Activated CD4-positive, alpha-beta T cell treated with anti-CD3 and anti-CD28 coated beads for 1 hour (primary cell): Measurements from ENCODE around the gene RDH13.
"Not testable (repeated sequence)": the region's sequence is repeated elsewhere in the genome, so short reads cannot be mapped to it uniquely, and the experiment has no call there.

Experiments used
- DNase-seq: peaks from one replicate; pipeline ENCODE4 v3.0.0-alpha.2; 2020

RDH13 gene

DNA sequence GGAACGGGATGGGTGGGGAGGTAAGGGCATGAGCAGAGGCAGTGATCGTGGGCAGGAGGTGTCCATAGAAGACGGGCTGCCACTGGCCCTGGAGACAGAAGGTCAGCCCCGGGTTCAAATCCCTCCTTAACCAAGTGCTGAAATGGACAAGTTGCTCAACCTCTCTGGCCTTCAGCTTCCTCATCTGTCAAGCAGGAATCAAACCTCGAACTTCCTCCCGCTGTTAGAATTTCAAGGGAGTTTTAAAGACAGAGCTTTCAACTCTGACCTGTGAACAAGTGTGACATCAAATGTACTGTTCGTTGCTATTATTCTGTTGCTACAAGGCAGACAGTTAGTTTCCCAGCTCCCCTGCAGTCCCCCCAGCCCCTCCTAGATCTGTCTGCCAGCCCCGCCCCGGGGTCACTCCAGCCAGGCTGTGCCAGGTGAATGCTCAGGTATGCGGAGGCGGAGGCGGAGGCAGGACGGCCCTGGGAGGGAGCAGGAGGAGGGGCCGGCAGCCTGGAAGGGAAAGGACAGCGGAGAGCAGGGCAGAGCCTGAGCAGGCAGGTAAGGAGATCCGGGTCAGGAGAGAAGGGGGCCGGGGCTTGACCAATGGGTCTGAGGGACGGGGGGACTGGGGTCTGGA lies 12.5 kb upstream of the RDH13 start, which contains the start of gene EPS8L1:
Gene EPS8L1, plus strand, starts transcription at position 499 of the 628 bp plus-strand sequence. CDS start 576 bp downstream, outside the sequence.
- no peak for DNase-seq

DNA sequence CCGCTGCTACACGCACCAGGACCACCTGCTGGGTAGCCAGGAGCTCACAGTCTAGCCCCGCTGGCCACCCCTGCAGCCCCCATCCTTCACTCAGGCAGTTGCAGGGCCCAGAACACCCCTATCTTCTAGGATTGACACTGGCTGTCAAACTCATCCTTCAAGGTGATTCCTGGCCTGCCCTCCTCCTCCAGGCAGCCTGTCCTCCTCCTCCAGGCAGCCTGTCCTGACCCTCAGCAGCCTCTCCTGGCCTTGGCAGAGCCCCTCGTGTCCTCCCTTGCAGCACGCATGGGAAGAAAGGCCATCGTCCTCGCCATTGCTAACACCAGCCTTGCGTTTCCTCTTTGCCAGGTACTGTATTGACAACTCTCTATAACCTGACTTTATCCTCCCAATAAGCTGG lies 9.0 kb upstream of the RDH13 start:
- DNase-seq: no peak

DNA sequence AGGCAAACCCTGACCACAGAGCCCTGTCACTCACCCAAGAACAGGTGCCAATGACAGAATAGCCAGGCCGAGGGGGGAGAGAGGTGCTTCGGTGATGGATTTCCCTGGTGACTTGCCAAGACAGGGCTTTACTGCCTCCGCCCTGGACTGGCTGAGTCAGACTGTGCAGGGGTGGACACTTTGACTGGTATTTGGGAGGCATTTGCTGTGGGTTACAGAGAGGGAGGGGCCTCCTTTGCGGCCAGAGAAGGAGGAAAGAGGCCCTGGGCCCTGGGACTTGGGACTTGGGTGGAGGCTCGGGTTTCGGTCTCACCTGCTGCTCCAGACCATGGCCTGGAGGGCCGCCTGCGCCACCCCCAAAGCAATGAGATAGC lies 8.2 kb upstream of the RDH13 start:
- DNase-seq: no peak

DNA sequence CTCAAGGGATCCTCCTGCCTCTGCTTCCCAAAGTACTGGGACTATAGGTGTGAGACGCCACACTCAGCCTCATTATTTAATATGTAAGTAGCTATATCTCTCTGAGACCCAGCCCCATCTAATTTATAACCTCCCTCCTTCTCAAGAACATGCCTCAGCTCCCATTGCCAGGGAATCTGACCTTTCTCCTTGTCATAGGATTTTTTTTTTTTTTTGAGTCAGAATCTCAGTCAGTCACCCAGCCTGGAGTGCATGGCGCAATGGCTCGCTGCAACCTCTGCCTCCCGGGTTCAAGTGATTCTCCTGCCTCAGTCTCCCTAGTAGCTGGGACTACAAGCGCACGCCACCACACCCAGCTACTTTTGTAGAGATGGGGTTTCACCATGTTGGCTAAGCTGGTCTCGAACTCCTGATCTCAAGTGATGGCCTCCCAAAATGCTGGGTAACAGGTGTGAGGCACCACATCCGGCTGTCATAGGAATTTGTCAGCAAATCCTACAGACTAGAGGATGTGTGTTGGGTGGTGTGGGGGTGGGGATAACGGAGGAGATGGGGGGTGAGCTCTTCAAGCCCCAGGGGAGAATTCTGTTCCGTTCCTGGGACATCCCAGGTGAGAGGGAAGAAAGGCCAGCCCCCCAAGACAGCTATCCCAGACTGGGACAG lies 7.6 kb upstream of the RDH13 start:
- no peak for DNase-seq

DNA sequence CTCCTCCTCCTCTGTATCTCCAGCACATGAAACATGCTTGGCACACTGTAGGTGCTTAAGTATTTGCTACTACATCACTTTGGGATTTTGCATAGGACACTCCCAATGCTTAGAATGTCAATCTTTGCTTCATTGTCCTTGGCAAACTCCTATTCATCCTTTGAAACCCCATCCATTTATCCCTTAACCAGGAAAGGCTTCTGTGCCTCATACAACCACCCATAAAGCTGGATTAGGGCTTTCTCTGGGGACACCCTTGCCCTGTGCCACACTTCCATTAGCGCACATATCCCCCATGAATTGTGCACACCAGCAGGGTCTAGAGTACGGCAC lies 6.9 kb upstream of the RDH13 start:
- no peak for DNase-seq

DNA sequence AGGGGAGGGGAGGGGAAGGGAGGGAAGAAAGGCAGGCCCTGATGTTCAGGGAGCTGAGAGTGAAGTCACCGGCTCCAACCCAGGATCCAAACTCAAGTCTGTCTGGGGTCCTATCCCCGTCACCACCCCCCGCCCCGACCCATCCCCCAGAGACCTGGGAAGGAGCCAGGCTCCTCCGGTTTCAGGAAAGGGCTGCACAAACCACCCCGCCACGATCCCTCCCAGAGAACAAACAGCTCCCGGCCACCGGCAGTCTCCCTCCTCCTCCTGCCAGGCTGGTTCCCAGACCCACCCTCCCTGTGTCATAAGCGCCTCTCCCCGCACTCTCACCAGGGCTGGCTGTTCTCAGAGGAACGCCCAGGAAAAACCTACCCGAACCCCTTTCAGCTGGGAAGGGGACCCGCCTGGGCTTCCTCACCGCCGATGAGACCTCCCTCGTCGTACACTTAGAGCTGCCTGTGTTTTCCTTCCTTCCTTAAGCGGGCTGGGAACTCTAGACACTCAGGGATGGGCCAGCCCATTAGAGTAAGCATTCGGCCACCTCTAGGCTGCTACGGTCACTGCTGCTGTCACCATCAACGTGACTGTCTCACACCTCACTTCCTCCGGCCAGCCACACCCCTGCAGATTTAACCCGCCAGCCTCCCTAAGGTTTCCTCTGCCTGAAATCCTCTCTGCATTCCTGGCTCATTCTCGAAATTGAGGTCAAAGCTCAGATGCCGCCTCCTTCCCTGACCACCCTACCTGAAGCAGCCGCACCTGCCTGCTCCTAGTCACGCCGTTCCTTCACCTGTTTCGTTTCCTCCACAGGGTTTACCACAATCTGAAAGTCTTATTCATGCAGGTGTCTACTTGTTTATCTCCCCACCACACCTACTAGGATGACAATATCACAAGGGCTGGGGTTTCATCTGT lies 6.3 kb upstream of the RDH13 start:
- no peak for DNase-seq

DNA sequence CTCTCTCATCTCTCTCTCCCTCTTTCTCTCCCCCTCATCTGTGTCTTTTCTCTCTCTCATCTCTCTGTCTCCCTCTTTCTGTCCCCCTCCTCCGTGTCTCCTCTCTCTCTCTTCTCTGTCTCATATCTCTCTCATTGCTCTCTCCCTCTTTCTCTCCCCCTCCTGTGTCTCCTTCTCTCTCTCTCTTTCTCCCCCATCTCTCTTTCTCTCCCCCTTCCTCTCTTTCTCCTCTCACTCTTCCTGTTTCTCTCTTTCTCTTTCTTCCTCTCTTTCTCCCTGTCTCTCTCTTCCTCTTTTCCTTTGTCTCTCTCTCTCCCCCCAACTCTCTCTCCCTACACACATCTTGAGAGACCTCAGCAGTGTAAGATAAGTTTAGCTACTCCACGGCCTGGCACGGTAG lies 4.9 kb upstream of the RDH13 start:
- DNase-seq: no peak

DNA sequence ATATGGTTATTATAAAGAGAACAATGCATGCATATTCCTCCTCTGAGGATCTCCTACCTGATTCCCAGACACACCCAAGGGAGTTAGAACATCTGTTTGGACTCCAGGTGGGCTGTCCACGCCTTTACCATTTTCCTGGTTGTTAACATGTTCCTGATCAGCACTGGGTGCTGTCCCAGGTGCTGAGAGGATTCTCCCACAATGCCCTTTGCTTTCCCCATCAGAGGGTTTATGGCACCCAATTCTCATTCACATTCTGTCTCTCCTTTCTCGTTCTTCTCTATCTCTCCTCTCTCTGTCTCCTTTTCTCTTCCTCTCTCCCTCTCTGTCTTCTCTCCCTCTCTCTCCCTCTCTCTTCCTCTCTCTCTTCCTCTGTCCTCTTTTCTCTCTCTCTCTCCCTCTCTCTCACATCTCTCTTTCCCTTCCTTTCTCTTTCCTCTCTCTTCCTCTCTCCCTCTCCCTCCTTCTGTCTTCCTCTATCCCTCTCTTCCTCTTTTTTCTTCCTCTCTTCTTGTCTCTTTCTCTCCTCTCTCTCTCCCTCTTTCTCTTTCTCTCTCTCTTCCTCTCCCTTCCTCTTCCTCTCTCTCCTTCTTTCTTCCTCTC lies 3.3 kb upstream of the RDH13 start:
- DNase-seq: no peak

DNA sequence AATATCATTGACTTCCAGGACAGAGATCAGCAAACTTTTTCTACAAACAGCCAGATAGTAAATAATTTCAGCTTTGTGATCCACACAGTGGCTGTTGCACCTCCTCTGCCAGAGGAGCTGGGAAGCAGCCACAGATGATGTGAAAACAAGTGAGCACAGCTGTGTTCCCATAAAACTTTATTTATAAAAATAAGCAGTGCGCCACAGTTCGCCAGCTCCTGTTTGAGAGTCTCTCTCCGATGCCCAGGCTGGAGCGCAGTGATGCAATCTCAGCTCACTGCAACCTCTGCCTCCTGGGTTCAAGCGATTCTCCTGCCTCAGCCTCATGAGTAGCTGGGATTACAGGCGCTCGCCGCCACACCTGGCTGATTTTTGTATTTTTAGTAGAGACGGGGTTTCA lies 2.6 kb upstream of the RDH13 start:
- not testable (repeated sequence) for DNase-seq

DNA sequence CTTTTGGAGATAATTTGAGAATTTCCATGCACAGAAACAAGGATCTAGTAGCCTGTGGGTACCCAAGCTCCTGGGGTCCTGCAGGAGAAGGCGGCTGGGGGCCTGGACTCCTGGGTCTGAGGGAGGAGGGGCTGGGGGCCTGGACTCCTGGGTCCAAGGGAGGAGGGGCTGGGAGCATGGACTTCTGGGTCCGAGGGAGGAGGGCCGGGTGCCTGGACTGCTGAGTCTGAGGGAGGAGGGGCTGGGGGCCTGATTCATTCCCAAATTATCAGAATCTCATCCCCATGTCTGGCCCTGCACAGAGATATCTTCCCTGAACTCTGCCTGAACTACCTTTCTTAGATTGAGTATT lies 520 bp upstream of the RDH13 start:
- DNase-seq: no peak

DNA sequence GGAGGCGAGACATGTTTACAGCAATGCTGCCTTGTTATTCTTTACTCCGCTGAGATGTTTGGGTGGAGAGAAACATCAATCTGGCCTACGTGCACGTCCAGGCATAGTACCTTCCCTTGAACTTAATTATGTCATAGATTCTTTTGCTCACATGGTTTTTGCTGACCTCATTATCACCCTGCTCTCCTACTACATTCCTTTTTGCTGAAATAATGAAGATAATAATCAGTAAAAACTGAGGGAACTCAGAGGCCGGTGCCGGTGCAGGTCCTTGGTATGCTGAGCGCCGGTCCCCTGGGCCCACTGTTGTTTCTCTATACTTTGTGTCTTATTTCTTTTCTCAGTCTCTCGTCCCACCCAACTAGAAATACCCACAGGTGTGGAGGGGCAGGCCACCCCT lies 2.7 kb downstream of the RDH13 start:
- not testable (repeated sequence) for DNase-seq

DNA sequence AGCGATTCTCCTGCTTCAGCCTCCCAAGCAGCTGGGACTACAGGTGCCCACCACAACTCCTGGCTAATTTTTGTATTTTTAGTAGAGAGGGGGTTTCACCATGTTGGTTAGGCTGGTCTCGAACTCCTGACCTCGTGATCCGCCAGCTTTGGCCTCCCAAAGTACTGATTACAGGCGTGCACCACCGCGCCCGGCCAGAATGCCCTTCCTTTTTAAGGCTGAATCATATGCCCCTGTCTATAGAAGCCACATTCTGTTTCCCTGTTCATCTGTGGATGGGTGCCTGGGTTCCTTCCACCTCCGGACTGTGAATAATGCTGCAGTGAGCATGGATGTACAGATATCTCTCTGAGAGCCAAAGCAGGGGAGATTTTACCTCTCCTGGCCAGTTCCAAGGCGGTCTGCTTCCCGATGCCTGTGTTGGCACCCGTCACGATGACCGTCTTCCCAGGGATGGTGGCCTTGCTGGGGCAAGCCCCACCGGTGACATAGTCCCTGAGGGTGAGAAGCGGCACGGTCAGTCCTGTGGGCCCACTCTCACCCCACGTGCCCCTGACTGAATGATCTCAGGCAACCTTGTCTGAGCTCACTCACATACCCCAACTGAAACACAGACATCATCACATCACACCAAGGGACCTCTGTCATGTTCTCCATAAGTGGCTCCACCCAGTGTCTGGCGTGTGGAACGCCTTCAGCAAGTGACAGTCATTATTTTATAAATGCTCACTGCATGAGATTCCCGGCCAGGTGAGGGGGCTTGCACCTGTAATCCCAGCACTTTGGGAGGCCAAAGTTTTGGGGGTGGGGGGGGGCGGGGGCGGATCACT lies 4.0 kb downstream of the RDH13 start:
- DNase-seq: no peak

DNA sequence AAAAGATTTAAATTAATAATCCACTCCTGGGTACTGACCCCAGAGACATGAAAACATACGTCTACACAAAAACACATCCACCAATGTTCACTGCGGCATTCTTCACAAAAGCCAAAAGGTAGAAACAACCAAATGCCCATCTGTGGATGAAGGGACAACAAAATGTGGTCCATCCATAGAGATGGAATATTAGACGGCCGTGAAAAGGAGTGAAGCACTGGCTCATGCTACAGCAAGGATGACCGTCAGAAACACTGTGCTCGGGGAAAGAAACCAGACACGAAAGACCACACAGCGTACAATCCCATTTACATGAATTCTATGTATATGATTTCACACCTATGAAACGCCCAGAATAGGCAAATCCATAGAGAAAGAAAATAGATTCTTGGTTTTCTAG lies 6.1 kb downstream of the RDH13 start:
- DNase-seq: no peak

DNA sequence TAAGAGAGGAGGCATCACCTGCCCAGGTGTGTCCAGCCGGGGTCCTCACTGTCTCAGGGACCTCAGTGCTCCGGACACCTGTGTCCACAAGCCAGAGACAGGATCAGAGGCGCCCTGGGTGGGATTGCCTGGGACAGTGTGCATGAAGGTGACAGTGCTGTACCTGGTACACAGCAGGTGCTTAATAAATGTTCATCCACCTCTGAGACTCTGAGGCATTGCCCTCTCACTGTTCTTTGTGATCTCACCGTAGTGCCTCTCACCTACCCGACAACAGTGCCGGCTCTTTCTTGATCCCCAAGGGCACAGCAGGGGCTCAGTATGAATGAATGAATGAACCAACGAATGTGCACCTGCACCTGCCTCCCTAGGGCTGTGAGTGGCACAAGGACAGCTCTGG lies 9.2 kb downstream of the RDH13 start:
- DNase-seq: no peak

DNA sequence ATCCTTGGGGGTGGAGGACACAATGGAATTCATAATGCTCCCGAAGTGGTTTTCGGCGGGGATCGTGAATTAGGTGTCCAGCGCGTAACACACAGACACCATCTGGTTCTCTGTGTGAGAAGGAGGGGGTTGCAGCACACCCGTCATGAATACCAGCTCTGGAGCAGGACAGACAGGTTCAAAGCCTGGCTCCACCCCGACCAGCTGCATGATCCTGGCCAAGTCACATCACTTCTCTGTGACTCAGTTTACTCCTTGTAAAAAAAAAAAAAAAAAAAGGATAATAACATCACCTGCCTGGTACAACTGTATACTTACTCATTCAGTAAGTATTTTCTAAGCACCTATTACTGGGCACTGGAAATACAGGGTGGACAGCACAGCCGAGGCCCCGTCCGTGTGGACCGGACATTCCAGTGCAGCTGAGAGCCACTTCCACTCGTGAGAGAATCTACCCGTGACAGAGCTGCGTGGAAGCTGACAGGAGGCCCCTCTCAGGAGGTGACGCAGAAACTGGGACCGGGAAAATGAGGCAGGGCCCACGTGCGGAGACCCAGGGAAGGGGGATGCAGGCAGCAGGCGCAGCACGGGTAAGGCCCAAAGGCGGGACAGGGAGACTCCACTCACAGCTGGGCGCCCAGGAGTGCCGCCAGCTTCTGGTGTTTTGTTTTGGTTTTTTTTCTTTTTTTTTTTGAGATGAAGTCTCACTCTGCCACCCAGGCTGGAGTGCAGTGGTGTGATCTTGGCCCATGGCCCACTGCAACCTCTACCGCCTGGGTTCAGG lies 12.0 kb downstream of the RDH13 start:
- no peak for DNase-seq

DNA sequence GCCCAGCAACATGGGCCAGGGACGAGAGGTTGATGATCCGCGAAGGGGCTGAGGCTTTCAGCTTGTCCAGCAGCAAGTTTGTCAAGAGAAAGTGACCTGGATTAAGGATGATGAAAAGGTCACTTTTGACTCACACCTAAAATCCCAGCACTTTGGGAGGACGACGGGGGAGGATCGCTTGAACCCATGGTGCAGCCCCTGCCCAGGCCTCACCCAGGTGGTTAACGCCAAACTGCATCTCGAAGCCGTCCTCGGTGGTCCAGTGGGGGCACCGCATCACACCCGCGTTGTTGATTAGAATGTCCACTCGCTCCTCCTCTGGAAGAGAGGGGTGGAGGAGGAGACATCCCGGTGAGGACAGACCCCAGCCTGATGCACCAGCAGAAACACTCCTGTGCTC lies 14.5 kb downstream of the RDH13 start:
- DNase-seq: no peak

DNA sequence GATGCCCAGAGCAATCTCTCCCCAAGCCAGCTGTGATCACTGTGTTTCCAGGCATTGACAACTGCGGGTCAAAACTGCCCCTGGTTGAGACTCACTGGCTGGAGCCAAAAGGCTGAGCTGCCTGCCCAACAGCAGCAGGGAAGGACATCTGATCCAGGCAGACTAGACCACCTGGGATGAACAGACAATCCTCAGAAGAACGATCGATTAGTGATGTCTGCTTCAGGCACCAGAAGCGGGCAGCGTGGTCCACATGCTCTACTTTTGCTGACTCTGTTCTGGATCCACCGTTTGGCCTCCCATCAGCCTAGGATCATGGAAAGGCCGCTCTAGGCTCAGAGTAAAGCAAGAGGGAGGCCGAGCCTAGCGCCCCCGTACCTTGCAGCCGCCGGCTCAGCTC lies 15.0 kb downstream of the RDH13 start:
- DNase-seq: no peak

DNA sequence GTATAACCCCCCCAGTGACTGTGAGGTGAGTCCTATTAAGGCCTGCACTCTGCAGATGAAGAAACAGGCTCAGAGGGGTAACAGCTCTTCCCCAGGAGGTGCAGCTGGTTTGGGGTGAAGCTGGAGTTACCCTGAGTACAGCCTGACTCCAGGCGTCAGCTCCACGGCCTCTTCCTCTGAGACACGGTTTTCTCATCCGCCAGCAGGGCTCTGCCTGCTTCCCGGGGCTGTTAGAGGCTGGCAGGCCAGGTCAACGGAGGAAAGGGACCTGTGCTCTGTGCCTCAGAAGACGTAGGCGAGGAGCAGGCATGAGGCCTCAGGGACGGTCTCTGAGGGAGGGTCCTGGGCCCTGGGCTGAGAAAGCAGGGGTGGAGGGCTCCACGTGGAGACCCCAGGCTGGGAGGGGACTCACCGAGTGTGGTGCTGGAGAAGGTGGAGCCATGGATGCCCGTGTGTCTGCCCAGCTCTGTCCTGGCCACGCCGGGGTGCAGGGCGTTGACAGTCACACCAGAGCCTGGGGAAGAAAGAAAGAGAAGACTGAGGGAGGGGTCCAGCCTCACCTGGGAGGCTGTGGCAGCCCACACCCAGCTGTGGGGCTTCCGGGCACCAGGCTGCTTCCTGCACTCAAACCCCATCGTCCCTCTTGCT lies 15.8 kb downstream of the RDH13 start:
- no peak for DNase-seq

DNA sequence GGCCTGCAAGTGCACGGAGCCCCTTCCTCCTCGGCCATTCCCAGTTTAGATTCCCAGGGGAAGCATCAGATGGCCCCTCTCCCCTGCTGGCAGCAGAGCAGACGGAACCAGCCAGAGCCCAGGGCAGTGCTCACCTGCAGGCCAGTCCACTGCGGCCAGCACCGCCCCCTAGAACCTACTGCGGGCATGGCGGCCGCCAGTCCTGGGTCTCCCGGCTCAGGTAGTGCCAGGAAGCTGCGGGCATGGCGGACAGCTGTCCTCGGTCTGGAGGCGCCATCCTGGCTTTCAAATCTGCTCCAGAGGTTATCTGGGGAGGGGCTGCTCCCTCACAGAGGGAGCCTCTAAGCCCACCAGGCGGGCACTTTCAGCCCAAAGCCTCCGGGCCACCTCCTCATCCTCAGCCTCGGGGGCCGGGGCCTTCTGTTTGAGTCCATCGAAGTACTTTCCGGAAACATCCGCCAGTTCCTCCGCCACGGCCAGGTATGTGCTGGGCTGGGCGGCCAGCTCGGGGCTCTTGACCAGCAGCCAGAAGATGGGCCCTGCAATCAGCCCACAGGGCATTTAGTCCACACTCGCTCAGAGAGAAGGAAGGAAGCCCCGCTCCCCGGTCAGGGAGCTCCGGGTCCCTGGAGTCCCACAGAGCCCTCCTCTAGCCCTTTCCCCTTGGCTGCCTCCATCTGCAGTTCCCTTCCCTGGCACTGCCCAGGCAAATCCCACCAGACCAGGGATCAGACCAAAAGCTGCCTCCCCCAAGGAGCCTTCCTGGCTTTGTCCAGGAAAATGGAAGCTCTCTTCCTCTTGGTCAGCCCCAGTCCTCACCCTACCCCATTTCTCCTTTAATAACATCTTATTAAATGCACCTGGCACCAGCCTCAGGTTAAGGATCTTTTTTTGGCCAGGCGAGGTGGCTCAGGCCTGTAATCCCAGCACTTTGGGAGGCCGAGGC lies 17.9 kb downstream of the RDH13 start:
- DNase-seq: no peak

DNA sequence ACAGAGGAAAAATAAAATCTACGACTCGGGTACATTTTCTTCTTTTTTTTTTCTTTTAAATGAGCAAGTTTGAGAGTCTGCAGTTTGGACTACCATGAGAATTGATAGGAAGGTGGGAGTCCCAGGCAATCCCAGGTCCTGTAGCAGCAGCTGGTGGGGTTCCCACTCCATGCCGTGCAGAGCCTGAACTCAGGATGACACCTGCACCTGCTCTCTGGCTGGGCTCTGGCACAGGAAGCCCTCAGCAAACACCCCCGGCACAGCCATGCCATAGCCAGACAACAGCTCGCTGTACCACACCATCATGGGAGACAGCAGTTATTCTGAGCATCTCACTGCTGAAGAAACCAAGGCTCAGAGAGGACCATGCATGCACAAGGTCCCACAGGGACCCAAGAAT lies 18.7 kb downstream of the RDH13 start:
- DNase-seq: no peak
